Esophagus squamous epithelium (tissue), 5 donors: ENCODE data around the gene MYO9B. TPM values are rescaled to one million over a fixed set of nuclear protein-coding genes. Genes with fewer than 3 reads are reported as not detected.
A peak's percentile ranks its signal among the peaks of the same experiment; 100 is the strongest.

Experiments used
- DNase-seq: peaks from one replicate; lab custom pipeline; 2025; lab: John Stamatoyannopoulos, UW
- H3K27ac ChIP-seq, 4 donors: fragments of 200-600 bp; sonication (generic); one replicate each; pipeline ENCODE4 v1.5.1; 2016 to 2019; ENCODE audit warnings: mild to moderate bottlenecking in 1 of 4
- H3K27me3 ChIP-seq, 4 donors: fragments of 200-600 bp; sonication (generic); 1 replicate in 3 of 4; 2 replicates in 1 of 4; pipeline versions ENCODE4 v1.5.1 to v1.6.0; 2017 to 2021; ENCODE audit warnings: antibody characterized with exemption in 1 of 4
- H3K36me3 ChIP-seq, 3 donors: fragments of 200-600 bp; sonication (generic); one replicate each; pipeline ENCODE4 v1.5.1; 2016 to 2019
- H3K4me1 ChIP-seq, 3 donors: fragments of 200-600 bp; sonication (generic); one replicate each; pipeline ENCODE4 v1.5.1; 2017 to 2019
- H3K4me3 ChIP-seq, 4 donors: fragments of 200-600 bp; sonication (generic); 1 replicate in 3 of 4; 2 replicates in 1 of 4; pipeline ENCODE4 v1.5.1; 2016 to 2019; ENCODE audit warnings: mild to moderate bottlenecking in 2 of 4, moderate library complexity in 1 of 4
- H3K9me3 ChIP-seq, 3 donors: fragments of 200-600 bp; sonication (generic); one replicate each; pipeline ENCODE4 v1.5.1; 2016 to 2019
- POLR2A ChIP-seq, 4 donors: fragments of 450-650 bp; IDR thresholded peaks; one replicate each; pipeline ENCODE4 v1.6.1; 2017; ENCODE audit warnings: antibody characterized with exemption in 4 of 4, mild to moderate bottlenecking in 4 of 4, moderate library complexity in 3 of 4
- WGBS, 2 donors: methylation state at CpG; one replicate each; pipeline ENCODE4 v1.1.5; 2018; 5-methylcytosine and 5-hydroxymethylcytosine counted together
- intact Hi-C: fragments of 100-400 bp; cut with DNase I; formaldehyde crosslinking; loops from one replicate; pipeline ENCODE4 v1.15.0; 2022
- total RNA-seq, 4 donors: library from RNA; depleted of rRNA; stranded (reverse); fragments of >200 nt; gene quantifications; one replicate each; pipeline ENCODE4 v1.1.0, GENCODE V29; 2016
- TF ChIP-seq, protein P1 (sequence below), 6 experiments: fragments of 450-650 bp in 4 of 6; fragments of 200-600 bp in 2 of 6; sonication (generic) in 2 of 6; IDR thresholded peaks; one replicate each; pipeline ENCODE4 v1.5.1; 2016 to 2019; ENCODE audit warnings: antibody characterized with exemption in 6 of 6, mild to moderate bottlenecking in 4 of 6, moderate library complexity in 4 of 6
- donor health status: DM: yes; HTN: yes; CAD: no.

The MYO9B gene
- total RNA-seq, 4 donors from 2014 or later, result 25.5 to 60.5 (median 39.5) TPM

DNA sequence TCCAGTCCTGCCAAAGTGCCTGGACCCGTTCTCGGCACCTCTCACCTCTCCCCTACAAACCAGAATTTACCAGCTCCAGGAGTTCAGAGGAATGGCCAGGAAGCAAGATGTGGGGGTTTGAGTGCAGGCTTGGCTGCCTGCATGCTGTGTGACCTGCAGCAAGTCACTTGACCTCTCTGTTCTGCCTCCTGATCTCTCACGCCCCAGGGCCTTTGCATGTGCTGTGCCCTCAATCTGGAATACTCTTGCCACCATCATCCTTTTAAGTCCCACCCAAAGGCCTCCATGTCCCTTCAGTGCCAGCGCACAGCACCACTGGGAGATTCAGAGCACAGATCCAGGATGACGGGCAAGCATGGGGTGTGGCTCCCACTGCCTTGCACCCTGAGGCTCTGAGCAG is 43.4 kb downstream of the MYO9B start:
- 84 to 92% methylated on average over 3 to 5 of the region's 5 CpGs for WGBS, 2 donors
- Histone ChIP-seq H3K9me3 (no peaks in the 10 kb centered on the region), H3K36me3 (peaks cover 0 to 33% (median 0%) of the 10 kb centered on the region in 3 donors), H3K27me3 (no peaks in the 10 kb centered on the region), H3K27ac (no peak overlapping the region), H3K4me1 (peaks cover 7 to 17% (median 8%) of the 10 kb centered on the region in 3 donors), H3K4me3 (no peak overlapping the region)
- DNase-seq, result no peak
- intact Hi-C loops, result no loop called here
- no peak for TF ChIP-seq POLR2A (IDR thresholded peaks at IDR 0.05)
- TF ChIP-seq, protein P1, sequence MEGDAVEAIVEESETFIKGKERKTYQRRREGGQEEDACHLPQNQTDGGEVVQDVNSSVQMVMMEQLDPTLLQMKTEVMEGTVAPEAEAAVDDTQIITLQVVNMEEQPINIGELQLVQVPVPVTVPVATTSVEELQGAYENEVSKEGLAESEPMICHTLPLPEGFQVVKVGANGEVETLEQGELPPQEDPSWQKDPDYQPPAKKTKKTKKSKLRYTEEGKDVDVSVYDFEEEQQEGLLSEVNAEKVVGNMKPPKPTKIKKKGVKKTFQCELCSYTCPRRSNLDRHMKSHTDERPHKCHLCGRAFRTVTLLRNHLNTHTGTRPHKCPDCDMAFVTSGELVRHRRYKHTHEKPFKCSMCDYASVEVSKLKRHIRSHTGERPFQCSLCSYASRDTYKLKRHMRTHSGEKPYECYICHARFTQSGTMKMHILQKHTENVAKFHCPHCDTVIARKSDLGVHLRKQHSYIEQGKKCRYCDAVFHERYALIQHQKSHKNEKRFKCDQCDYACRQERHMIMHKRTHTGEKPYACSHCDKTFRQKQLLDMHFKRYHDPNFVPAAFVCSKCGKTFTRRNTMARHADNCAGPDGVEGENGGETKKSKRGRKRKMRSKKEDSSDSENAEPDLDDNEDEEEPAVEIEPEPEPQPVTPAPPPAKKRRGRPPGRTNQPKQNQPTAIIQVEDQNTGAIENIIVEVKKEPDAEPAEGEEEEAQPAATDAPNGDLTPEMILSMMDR (IDR thresholded peaks at IDR 0.05), result no peak

DNA sequence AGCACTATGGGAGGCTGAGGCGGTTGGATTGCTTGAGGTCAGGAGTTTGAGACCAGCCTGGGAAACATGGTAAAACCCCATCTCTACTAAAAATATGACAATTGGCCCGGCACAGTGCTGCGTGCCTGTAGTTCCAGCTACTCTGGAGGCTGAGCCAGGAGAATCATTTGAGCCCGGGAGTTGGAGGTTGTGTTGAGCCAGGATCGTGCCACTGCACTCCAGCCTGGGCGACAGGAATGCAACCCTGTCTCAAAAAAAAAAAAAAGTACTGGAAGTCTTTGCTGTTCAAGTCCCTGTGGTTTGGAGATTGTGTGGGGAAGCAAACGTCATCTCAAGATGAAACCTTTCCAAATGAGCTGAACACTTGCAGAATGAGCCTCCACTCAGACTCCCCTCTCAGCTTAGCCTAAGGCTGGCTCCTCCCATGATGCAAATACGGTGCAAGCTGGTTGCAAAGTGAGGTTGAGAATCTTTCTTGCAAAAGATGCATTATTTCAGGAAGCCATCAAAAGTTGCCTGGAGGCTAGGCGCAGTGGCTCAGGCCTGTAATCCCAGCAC is 46.2 kb downstream of the MYO9B start:
- Histone ChIP-seq H3K27me3 (no peaks in the 10 kb centered on the region), H3K4me3 (no peak overlapping the region), H3K4me1 (peaks cover 0 to 33% (median 0%) of the 10 kb centered on the region in 3 donors), H3K36me3 (peaks cover 0 to 36% (median 0%) of the 10 kb centered on the region in 3 donors), H3K27ac (peak overlapping the region in 1 of 4 donors; percentile 16), H3K9me3 (no peaks in the 10 kb centered on the region)
- no peak for DNase-seq
- no peak for TF ChIP-seq POLR2A (IDR thresholded peaks at IDR 0.05)
- TF ChIP-seq, protein P1 (IDR thresholded peaks at IDR 0.05), result no peak
- intact Hi-C loops, result no loop called here
- 56 to 73% methylated on average over 8 to 9 of the region's 9 CpGs for WGBS, 2 donors

DNA sequence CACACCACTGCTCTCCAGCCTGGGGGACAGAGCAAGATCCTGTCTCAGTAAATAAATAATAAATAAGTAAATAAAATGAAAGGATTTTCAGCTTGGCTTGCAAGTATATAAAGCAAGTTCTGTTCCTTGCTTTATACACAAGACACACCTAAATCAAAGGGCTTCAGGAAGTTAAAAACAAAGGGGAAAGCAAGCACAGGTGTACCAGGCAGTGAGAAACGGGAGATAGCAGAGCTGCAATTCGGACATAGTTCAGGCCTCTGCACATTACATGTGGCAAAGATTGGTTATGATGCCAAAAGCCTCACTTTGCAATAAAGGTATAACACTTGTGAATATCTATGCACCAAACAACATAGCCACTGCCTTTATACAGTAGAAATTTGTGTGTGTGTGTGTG is 47.5 kb downstream of the MYO9B start:
- TF ChIP-seq, protein P1 (IDR thresholded peaks at IDR 0.05), result no peak
- TF ChIP-seq POLR2A (IDR thresholded peaks at IDR 0.05), result no peak
- WGBS, 2 donors, result 92 to 100% methylated on average over 2 of the region's 2 CpGs
- Histone ChIP-seq H3K36me3 (peaks cover 0 to 39% (median 0%) of the 10 kb centered on the region in 3 donors), H3K9me3 (no peaks in the 10 kb centered on the region), H3K4me1 (peaks cover 0 to 36% (median 0%) of the 10 kb centered on the region in 3 donors), H3K27me3 (no peaks in the 10 kb centered on the region), H3K27ac (no peak overlapping the region), H3K4me3 (no peak overlapping the region)
- no peak for DNase-seq
- intact Hi-C loops, result no loop called here

DNA sequence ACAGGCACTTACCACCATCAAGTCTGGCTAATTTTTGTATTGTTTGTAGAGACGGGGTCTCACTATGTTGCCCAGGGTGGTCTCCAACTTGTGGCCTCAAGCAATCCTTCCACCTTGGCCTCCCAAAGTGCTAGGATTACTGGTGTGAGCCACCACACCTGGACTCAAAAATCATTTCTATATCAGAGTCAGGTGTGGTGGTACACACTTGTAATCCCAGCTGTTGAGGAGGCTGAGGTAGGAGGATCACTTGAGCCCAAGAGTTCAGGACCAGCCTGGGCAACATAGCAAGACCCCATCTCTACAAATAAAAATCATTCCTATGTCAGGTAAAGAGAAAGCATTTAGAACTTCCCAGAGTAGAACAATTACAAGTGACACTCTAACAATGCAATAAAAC is 48.4 kb downstream of the MYO9B start:
- no peaks in the 10 kb centered on the region for H3K27me3 ChIP-seq
- TF ChIP-seq, protein P1 (IDR thresholded peaks at IDR 0.05), result no peak
- TF ChIP-seq POLR2A (IDR thresholded peaks at IDR 0.05), result no peak
- H3K4me3 ChIP-seq, result no peak overlapping the region
- 75 to 86% methylated on average over 1 of the region's 1 CpG for WGBS, 2 donors
- H3K27ac ChIP-seq, result peak overlapping the region in 1 of 4 donors; percentile 81
- no peak for DNase-seq
- no peaks in the 10 kb centered on the region for H3K9me3 ChIP-seq
- peaks cover 0 to 39% (median 0%) of the 10 kb centered on the region in 3 donors for H3K36me3 ChIP-seq
- intact Hi-C loops, result no loop called here
- H3K4me1 ChIP-seq, result peaks cover 0 to 33% (median 0%) of the 10 kb centered on the region in 3 donors

DNA sequence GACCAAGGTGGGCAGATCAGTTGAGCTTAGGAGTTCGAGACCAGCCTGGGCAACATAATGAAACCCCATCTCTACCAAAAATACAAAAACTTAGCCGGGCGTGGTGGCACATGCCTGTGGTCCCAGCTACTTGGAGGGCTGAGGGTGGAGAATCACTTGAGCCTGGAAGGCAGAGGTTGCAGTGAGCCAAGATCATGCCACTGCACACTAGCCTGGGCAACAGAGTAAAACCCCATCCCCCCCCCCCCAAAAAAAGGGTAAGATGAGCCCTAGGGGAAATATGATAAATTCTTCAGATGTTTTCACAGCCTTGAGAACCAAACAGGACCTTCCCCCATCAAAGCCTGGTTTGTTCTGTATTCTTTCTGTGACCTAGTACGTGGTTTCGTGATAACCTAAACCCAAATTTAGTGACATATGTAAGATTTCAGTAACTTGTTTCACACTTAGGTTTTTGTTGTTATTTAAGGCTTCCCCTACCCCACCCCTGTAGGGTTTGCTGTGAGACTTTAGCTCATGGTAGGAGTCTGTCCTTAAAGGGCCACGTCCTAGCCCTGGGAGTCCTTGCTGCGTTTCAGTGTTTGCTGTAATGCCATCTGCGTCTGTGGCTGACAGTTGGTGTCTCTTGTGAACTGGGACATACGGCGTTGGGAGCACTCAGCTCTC is 49.6 kb downstream of the MYO9B start:
- peak overlapping the region; percentile 69 to 87 (median 78) for H3K27ac ChIP-seq
- intact Hi-C loops, result no loop called here
- WGBS, 2 donors, result 54 to 67% methylated on average over 5 to 10 of the region's 10 CpGs
- H3K27me3 ChIP-seq, result no peaks in the 10 kb centered on the region
- peak overlapping the region in 1 of 4 donors; percentile 41 for H3K4me3 ChIP-seq
- peaks cover 0 to 33% (median 0%) of the 10 kb centered on the region in 3 donors for H3K4me1 ChIP-seq
- peaks cover 0 to 38% (median 0%) of the 10 kb centered on the region in 3 donors for H3K36me3 ChIP-seq
- H3K9me3 ChIP-seq, result no peaks in the 10 kb centered on the region
- DNase-seq, result no peak
- TF ChIP-seq POLR2A (IDR thresholded peaks at IDR 0.05), result no peak
- TF ChIP-seq, protein P1 (IDR thresholded peaks at IDR 0.05), result no peak
